HepG2 (cell line): ENCODE measurements around the gene KSR1.

Experiments used
- CBX5 ChIP-seq: sonication (generic); formaldehyde crosslinking; IDR thresholded peaks from 2 replicates; pipeline ENCODE4 v1.4.0; 2020; ENCODE audit warnings: missing genetic modification reagents, borderline replicate concordance
- CTCF ChIP-seq: sonication (generic); formaldehyde crosslinking; IDR thresholded peaks from 2 replicates; pipeline ENCODE4 v1.5.0; 2020; ENCODE audit warnings: mild to moderate bottlenecking, missing genetic modification reagents, moderate library complexity
- EZH2 ChIP-seq: conservative IDR thresholded peaks from 2 replicates; pipeline ENCODE4 v1.6.1; 2012; ENCODE audit warnings: mild to moderate bottlenecking, low read depth, low read length, moderate library complexity
- HCFC1 ChIP-seq: fragments of 150-350 bp; IDR thresholded peaks from 2 replicates; pipeline ENCODE4 v1.6.1; 2014; ENCODE audit warnings: low read depth, low read length
- NFIC ChIP-seq: IDR thresholded peaks from 2 replicates; pipeline ENCODE4 v1.6.1; 2012; ENCODE audit warnings: mild to moderate bottlenecking, low read length, inconsistent platforms
- SIN3B ChIP-seq: fragments of 150-350 bp; IDR thresholded peaks from 2 replicates; pipeline ENCODE4 v1.6.1; 2014; ENCODE audit warnings: low read length
- TFDP2 ChIP-seq: sonication (generic); formaldehyde crosslinking; IDR thresholded peaks from 2 replicates; pipeline ENCODE4 v1.4.0; 2020; ENCODE audit warnings: missing genetic modification reagents
- YY1 ChIP-seq: IDR thresholded peaks from 2 replicates; pipeline ENCODE4 v1.6.1; 2011; ENCODE audit warnings: low read length, low read depth, moderate library complexity, mild to moderate bottlenecking; ENCODE audit not compliant: insufficient read depth, insufficient replicate concordance
- ZBTB7A ChIP-seq: sonication (generic); formaldehyde crosslinking; IDR thresholded peaks from 2 replicates; pipeline ENCODE4 v1.8.0; 2022; ENCODE audit warnings: mild to moderate bottlenecking, missing genetic modification reagents
- ZNF251 ChIP-seq: sonication (generic); formaldehyde crosslinking; IDR thresholded peaks from 2 replicates; pipeline ENCODE4 v1.9.0; 2021; ENCODE audit warnings: mild to moderate bottlenecking, missing genetic modification reagents
- ZNF558 ChIP-seq: sonication (generic); formaldehyde crosslinking; IDR thresholded peaks from 2 replicates; pipeline ENCODE4 v1.9.0; 2022; ENCODE audit warnings: mild to moderate bottlenecking, missing genetic modification reagents, borderline replicate concordance

GRCh38 chr17:27530764-27531391 lies 74.6 kb downstream of the KSR1 start:
- TF ChIP-seq CTCF (no peak), EZH2 (no peak), NFIC (no peak), ZBTB7A (CRISPR knock-in tag) (no peak), SIN3B (no peak), CBX5 (no peak), ZNF251 (CRISPR knock-in tag) (no peak), ZNF558 (CRISPR knock-in tag) (no peak), TFDP2 (CRISPR knock-in tag) (no peak), HCFC1 (no peak), YY1 (no peak)
